ENCODE results near the gene TREX2. TPM values are rescaled to one million over a fixed set of nuclear protein-coding genes. Genes with fewer than 3 reads are reported as not detected.

Gene TREX2
- total RNA-seq, 1 experiment from 2014 or later: 2.9 TPM

- no peaks in the 10 kb centered on the region for H3K36me3 ChIP-seq (ENCODE audit: control insufficient read depth in 1 of 2, insufficient read depth in 2 of 2, low read length in 2 of 2)
- no peaks in the 10 kb centered on the region for H3K4me1 ChIP-seq (ENCODE audit: control insufficient read depth in 1 of 2, insufficient read depth in 2 of 2, low read length in 2 of 2)
- no peak overlapping the region for H2AFZ ChIP-seq (ENCODE audit: low read depth, low read length, poor library complexity, severe bottlenecking)
- ChIA-PET POLR2A (no interaction called here), CTCF (no interaction called here), RAD21 (ENCODE audit: low non-redundant PET in 1 of 2, low total read pairs in 2 of 2, uncharacterized antibody in 2 of 2, unreplicated experiment in 2 of 2) (no interaction called here)
- no peaks in the 10 kb centered on the region for H4K20me1 ChIP-seq (ENCODE audit: insufficient read depth)
- DNase-seq (ENCODE audit: low read depth, low spot score): no peak
- no peak overlapping the region for H3K4me2 ChIP-seq (ENCODE audit: low read length)
- no peak for ATAC-seq
- no peaks in the 10 kb centered on the region for H3K27me3 ChIP-seq (ENCODE audit: insufficient read depth, low read length)
- BruUV-seq (replicated peaks): no TSS peak
- intact Hi-C loops (cut with micrococcal nuclease): no loop called here
- TF ChIP-seq FOSL1 (IDR thresholded peaks at IDR 0.05; ENCODE audit: low read depth) (no peak), YY1 (IDR thresholded peaks at IDR 0.05; ENCODE audit: extremely low read depth, insufficient replicate concordance, low read depth, low read length) (no peak), RAD21 (IDR thresholded peaks at IDR 0.05; ENCODE audit: low read depth) (no peak), POLR2A (IDR thresholded peaks at IDR 0.05; ENCODE audit: borderline replicate concordance, extremely low read depth, insufficient read depth, insufficient read length) (no peak), ELF1 (IDR thresholded peaks at IDR 0.05; ENCODE audit: borderline replicate concordance, low read depth) (no peak), SP1 (IDR thresholded peaks at IDR 0.05; ENCODE audit: low read depth) (no peak), POLR2AphosphoS5 (IDR thresholded peaks at IDR 0.05; ENCODE audit: low read depth, low read length) (no peak), ATF3 (IDR thresholded peaks at IDR 0.05) (no peak), REST (IDR thresholded peaks at IDR 0.05; ENCODE audit: low read depth) (no peak)
- H3K79me2 ChIP-seq (ENCODE audit: insufficient read depth, low read length): no peaks in the 10 kb centered on the region
- no peaks in the 10 kb centered on the region for H3K9me2 ChIP-seq (ENCODE audit: insufficient read depth)
- H3K9me3 ChIP-seq (ENCODE audit: control insufficient read depth in 1 of 2, insufficient read depth in 1 of 2, low read depth in 1 of 2, low read length in 2 of 2): no peaks in the 10 kb centered on the region
- no peak overlapping the region for H3K9ac ChIP-seq (ENCODE audit: low read length)
- no peak overlapping the region for H3K4me3 ChIP-seq (replicated peaks in 1 of 2; ENCODE audit: low read depth in 1 of 2, low read length in 2 of 2)
- H3K27ac ChIP-seq (ENCODE audit: low read depth, low read length): no peak overlapping the region
Measured at GRCh38 chrX:153411988-153412574, 33.8 kb downstream of the TREX2 start.
